Measurements from ENCODE around the gene DGKG. TPM values are rescaled to one million over a fixed set of nuclear protein-coding genes. Genes with fewer than 3 reads are reported as not detected.
A peak's percentile ranks its signal among the peaks of the same experiment; 100 is the strongest.

The DGKG gene
- total and polyA plus RNA-seq, 9 of the 15 experiments (the other 6 are each of a cell fraction or from before 2014, with no cell fraction given): 0.01 to 0.36 (median 0.15) TPM

DNA sequence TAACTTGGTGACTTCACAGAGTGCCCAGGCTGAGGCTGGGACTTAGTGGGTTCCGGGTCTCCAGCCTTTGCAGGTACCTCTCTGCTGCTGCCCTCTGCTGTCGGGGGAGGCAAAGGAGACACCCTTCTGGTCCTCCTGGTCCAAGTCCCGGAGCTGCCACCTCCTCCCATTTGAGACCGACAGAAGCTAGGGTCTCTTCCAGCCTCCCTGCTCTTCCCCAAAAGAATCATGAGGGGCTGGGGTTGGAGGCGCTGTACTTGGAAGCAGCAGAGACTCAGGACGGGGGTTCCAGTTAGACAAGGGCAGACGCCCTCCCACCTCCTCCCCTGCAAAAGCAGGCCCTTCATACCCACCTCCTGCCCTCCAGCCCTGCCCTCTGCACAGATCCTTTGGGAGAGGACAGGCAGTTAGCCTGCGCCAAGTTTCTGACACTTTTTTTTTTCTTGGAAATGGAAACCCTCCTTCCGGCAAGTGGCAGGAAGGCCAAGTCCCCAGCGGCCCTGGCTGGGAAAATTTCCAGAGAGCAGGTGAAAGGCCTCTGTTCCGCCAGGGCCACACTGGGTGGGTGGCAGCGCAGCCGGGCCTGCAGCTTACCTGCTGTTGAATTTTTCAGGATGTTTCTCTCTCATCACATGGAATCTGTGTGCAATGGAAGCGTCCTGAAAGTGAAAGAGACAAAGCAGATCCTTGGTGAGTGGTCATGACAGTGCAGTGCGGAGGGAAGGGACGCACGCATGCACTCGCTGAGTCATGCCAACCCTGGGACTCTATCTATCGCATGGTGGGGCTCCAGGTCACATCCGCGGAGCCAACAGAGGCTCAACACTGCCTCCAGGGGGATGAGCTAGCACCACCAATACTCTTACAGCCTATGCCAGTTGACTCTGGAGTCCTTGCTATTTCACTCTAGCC is 119.9 kb downstream of the DGKG start (continued):
- TF ChIP-seq, protein P1, sequence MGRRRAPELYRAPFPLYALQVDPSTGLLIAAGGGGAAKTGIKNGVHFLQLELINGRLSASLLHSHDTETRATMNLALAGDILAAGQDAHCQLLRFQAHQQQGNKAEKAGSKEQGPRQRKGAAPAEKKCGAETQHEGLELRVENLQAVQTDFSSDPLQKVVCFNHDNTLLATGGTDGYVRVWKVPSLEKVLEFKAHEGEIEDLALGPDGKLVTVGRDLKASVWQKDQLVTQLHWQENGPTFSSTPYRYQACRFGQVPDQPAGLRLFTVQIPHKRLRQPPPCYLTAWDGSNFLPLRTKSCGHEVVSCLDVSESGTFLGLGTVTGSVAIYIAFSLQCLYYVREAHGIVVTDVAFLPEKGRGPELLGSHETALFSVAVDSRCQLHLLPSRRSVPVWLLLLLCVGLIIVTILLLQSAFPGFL (CRISPR knock-in tag; IDR thresholded peaks at IDR 0.05): no peak
- TF ChIP-seq PHF8 (IDR thresholded peaks at IDR 0.05; ENCODE audit: borderline replicate concordance, low read length) (no peak), E2F3 (CRISPR knock-in tag; IDR thresholded peaks at IDR 0.05) (no peak), TOE1 (IDR thresholded peaks at IDR 0.05; ENCODE audit: borderline replicate concordance) (no peak), TOE1 (CRISPR knock-in tag; IDR thresholded peaks at IDR 0.05; ENCODE audit: borderline replicate concordance, low read depth) (no peak), RBM14 (IDR thresholded peaks at IDR 0.05; ENCODE audit: borderline replicate concordance, insufficient read depth, low read depth, low read length) (no peak), THRAP3 (IDR thresholded peaks at IDR 0.05; ENCODE audit: borderline replicate concordance) (no peak), ZBTB26 (CRISPR knock-in tag; IDR thresholded peaks at IDR 0.05) (no peak), ZNF24 (IDR thresholded peaks at IDR 0.05) (0 out of 2 replicates have a peak, but pooled peaks have one; percentile 29), FOS (IDR thresholded peaks at IDR 0.05; ENCODE audit: extremely low read depth, insufficient read length) (no peak), OTX1 (CRISPR knock-in tag; IDR thresholded peaks at IDR 0.05) (no peak), RAD21 (CRISPR knock-in tag; conservative IDR thresholded peaks at IDR 0.05 in 1 of 2, IDR thresholded peaks at IDR 0.05 in 1 of 2) (peak; percentile 80 to 84), GABPA (tag; conservative IDR thresholded peaks at IDR 0.05; ENCODE audit: low read depth) (peak; percentile 30; the same call in 1 of the 2 replicates), EP400 (IDR thresholded peaks at IDR 0.05) (peak; percentile 18; the same call in 1 of the 2 replicates), ZNF384 (IDR thresholded peaks at IDR 0.05; ENCODE audit: low read depth, low read length) (no peak), ZNF518B (CRISPR knock-in tag; IDR thresholded peaks at IDR 0.05) (no peak), JUN (IDR thresholded peaks at IDR 0.05; ENCODE audit: borderline replicate concordance, low read depth, low read length) (peak; percentile 45; the same call in 1 of the 2 replicates), JUN (CRISPR knock-in tag; IDR thresholded peaks at IDR 0.05; ENCODE audit: borderline replicate concordance) (no peak), ZSCAN29 (IDR thresholded peaks at IDR 0.05) (no peak)
- TF ChIP-seq, protein P2, sequence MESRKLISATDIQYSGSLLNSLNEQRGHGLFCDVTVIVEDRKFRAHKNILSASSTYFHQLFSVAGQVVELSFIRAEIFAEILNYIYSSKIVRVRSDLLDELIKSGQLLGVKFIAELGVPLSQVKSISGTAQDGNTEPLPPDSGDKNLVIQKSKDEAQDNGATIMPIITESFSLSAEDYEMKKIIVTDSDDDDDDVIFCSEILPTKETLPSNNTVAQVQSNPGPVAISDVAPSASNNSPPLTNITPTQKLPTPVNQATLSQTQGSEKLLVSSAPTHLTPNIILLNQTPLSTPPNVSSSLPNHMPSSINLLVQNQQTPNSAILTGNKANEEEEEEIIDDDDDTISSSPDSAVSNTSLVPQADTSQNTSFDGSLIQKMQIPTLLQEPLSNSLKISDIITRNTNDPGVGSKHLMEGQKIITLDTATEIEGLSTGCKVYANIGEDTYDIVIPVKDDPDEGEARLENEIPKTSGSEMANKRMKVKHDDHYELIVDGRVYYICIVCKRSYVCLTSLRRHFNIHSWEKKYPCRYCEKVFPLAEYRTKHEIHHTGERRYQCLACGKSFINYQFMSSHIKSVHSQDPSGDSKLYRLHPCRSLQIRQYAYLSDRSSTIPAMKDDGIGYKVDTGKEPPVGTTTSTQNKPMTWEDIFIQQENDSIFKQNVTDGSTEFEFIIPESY (CRISPR knock-in tag; IDR thresholded peaks at IDR 0.05): no peak
